GM19035 (cell line): Measurements from ENCODE around the gene LGR6.
"Not testable (repeated sequence)": the region's sequence is repeated elsewhere in the genome, so short reads cannot be mapped to it uniquely, and the experiment has no call there.

Experiments
- ATAC-seq: cut with Tn5 transposase; IDR thresholded peaks from one replicate; pipeline ENCODE4 v1.9.1; 2021; ENCODE audit not compliant: unreplicated experiment

The LGR6 gene

DNA sequence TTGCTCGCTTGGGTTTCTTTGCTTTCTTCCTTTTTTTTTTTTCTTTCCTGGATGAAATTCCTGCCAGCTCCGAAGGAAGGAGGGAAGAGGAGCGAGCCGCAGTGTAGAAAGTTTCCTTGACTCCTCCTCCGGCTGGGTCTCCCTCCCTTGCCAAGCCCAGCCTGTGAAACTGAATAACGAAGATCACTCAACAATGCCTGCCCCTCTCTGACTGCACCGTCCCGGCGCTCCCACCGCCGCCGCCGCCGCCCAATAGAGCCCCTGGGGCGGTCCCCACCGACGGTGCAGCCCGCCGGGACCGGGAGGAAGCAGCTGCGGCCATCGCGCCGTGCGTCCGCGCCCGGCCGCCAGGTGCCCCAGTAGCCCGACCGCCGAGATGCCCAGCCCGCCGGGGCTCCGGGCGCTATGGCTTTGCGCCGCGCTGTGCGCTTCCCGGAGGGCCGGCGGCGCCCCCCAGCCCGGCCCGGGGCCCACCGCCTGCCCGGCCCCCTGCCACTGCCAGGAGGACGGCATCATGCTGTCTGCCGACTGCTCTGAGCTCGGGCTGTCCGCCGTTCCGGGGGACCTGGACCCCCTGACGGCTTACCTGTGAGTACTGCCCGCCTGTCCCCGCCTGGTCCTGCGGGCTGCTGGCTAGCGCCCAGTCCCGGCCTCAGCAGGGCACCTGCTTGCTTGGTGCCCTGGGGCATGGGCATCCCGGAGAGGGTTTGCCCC lies at the start of gene LGR6:
LGR6 (plus strand) TSS at position 186 of the 714 bp plus-strand sequence; CDS start at position 377, 191 bp downstream.
- no peak for ATAC-seq

DNA sequence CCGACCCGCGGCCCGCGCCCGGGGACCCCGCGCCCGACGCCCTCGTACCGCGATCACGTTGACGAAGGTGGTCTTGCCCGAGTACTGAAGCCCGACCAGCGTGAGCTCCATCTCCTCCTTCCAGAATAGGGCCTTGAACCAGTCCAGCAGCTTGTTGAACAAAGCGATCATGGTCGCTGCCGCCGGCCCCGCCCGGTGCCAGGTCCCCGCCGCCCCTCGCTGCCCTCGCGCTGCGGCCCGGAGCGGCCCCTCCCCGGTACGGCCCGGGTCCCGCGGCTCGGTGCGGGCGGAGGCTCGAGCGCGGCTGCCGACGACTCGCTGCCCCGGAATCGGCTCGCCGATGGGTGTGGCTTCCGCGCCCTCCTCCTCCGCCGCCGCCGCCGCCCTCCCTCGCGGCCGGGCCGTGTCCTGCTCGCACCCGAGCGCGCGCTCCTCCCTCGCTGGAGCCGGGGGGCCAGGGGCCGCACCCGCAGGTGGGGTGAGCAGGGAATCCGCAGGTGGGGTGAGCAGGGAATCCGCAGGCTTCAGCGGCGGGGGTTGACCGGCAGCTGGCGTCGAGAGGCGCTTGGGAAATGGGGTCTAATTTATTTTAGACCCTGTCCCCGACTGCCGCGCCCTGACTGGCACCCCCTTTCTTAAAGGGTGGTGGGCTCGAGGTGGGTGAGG lies 49.1 kb upstream of the LGR6 start, which contains the start of gene ARL8A:
ARL8A (minus strand) TSS at position 336 of the 666 bp plus-strand sequence; CDS start at position 171, 165 bp downstream.
- ATAC-seq = peak; percentile 66

DNA sequence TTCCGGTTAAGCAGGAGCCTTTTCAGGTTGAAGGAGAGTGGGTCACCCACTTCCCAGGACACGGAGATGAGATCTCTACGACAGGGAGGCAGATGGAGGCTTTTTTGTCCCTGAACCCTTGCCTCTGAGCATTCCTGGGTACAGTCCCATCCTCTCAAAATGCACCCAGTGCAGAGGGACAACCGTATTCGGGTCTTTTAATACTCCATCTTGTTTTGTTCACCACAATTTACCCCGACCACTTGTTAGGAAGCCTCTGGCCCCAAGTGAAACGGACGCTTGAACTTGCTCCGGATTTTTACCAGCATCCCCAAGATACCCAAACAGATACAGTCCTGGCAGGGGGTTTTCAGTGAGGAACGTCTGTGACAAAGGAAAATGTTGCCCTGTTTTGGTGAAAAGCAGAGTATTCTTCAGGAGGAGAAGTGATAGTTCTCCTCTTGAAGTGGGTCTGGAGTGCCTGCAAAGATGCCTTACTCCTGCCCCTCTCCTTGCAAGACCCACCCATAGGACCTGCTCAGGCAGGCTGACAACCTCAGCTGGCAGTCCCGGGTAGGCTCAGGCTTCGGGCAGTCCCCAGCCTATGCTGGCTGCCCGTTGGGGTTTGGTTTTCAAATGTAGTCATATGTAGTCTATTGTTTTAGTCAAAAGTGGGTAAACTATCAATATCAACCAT lies 48.4 kb upstream of the LGR6 start:
- no peak for ATAC-seq

DNA sequence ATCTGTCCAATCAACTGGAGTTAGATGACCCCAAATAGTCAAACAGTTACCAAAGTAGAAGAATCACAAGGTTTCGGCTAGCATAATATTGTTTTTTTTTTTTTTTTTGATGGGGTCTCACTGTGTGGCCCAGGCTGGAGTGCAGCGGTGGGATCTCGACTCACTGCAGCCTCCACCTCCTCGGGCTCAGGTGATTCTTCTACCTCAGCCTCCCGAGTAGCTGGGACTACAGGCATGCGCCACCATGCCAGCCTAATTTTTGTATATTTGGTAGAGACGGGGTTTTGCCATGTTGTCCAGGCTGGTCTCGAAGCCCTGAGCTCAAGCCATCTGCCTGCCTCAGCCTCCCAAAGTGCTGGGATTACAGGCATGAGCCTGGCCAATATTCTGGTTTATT lies 47.9 kb upstream of the LGR6 start:
- ATAC-seq = not testable (repeated sequence)

DNA sequence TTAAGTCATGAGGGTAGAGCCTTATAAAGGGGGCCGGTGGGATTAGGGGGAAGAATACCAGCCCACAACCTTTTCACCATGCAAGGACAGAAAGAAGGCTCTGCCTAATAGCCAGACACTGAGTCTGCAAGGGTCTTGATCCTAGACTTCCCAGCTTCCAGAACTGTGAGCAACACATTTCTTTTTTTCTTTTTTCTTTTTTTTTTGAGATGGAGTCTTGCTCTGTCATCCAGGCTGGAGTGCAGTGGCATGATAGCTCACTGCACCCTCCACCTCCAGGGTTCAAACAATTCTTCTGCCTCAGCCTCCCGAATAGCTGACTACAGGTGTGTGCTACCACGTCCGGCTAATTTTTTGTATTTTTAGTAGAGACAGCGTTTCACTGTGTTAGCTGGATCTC lies 47.3 kb upstream of the LGR6 start:
- no peak for ATAC-seq

DNA sequence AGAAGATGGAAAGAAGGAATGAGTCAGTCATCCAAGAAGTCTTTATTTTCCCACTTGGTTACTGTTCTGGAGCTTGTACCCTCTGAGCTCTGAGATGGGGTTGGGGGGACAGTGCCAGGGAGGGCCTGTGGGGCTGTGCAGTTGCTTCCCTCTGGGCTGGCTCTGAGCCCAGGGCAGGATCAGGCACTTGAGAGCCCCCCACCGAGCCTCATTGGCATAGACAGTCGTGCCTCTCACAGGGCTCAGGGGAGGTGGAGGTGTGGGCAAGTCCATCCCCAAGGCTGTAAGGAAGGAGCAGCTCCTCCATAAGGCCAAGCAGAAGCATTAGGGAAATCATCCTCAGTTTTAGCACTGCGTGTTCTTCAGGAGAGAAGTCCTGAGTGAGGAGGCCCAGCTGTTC lies 46.6 kb upstream of the LGR6 start:
- ATAC-seq = no peak

GRCh38 chr1:202148391-202148790 lies 45.2 kb upstream of the LGR6 start:
- no peak for ATAC-seq

DNA sequence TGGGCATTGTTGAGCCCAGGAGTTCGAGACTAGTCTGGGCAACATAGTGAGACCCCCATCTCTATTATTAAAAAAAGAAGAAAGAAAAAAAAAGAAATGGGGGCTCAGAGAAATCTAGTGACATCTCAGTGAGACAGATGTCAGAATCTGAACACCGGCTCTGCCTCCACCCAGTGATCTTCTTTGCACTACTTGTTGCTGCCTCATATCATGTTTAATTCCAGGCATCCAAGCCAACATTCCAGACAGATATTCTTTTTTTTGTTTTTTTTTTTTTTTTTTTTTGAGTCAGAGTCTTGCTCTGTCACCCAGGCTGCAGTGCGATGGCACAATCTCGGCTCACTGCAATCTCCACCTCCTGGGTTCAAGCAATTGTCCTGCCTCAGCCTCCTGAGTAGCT lies 44.0 kb upstream of the LGR6 start:
- no peak for ATAC-seq

GRCh38 chr1:202150187-202150586 lies 43.4 kb upstream of the LGR6 start:
- ATAC-seq = no peak

- no peak for ATAC-seq
Measured at GRCh38 chr1:202150602-202151001, 43.0 kb upstream of the LGR6 start.

DNA sequence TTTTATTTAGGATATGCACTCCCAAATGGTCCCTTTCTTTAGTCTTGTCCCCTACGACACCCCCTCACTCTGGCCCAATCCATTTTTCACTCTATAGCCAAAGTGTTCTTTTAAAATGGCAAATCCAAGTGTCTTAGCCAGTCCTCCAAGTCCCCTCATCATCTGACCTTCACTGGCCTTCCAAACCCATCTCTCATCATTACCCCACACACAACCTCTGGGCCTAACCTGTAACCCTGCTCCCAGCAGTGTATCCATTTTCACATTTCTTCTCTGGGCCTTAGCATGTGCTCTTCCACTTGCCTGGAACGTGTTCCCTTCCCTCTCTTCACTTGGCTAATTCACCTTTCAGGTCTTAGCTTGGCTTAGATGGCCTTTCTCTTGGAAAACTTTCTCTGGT lies 42.6 kb upstream of the LGR6 start:
- no peak for ATAC-seq

DNA sequence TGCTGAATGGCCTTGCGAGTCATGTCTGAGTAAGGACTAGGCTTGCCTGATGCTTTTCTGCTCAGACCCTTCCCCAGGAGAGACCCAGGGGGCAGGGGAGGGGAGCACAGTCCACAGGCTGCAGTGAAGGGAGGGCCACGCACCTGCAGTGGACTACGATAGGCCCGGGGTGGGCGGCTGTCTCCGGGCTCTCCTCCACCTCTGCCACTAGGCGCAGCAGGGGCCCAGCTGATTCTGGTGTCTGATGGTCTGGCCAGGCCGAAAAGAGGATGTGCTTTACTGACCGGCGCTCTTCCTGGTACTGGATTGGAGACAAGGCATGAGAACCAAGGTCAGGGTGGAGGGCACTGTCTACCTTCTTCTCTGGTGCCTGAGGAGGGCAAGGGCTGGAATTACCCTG lies 41.2 kb upstream of the LGR6 start:
- ATAC-seq = no peak

GRCh38 chr1:202153284-202153683 lies 40.3 kb upstream of the LGR6 start:
- ATAC-seq = no peak

DNA sequence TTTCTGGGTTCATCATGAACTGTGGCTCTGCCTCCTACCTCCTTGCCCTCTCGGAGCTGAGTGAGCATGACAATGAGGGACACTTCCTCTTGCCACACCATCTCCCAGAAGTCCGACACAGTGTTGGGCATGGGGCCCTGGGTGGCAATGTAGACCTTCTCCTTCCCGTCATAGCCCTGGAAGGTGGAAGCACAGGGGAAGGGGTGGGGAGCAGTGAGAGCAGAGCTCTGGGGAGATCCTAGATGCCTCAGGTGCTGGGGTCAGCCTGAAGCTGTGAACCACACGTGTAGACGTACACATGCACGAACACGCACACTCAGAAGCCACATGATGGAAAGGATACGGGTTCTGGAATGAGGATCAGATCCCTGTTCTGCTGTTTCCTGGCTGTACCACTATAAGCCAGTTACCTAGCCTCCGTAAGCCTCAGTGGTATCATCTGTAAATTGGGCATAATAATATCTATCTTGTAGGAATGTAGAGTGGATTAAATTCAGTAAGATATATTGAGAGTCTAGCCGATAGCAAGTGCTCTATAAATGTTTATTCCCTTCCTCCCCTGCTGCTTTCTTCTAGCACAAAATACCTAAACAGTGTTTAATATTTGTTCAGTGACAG lies 39.3 kb upstream of the LGR6 start:
- no peak for ATAC-seq

DNA sequence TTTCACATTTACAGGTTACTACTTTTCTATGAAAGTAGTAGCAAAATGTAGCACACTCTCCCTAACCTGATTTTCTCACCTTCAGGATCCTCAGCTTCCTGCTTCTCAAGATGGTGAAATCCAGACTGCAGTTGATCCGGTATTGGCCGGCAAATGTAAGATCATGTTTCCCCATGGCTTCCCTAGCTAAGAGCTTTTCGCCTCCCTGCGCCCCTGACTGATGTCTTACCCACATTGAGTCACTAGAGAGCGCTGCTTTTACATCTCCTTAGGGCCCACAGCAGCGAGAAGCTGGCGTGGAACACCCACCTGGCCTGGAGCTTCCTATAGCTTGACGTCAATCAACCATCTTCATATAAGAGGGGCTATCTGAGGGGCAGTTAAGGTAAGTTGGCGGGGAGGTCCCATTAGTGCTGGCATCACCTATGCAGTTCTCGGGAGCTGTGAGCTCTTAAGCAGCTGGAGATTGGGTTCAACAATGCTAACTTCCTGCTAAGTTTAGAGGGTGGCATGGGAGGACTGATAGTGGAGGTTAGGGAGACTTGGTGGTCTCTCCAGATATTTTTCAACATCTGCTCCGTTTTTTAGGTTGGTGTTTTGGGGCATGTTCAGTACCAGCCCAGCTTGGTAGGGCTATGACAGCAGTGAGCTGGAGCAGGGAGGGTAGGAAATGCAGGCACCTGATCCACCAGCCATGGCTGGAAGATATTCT lies 38.7 kb upstream of the LGR6 start:
- ATAC-seq = no peak

DNA sequence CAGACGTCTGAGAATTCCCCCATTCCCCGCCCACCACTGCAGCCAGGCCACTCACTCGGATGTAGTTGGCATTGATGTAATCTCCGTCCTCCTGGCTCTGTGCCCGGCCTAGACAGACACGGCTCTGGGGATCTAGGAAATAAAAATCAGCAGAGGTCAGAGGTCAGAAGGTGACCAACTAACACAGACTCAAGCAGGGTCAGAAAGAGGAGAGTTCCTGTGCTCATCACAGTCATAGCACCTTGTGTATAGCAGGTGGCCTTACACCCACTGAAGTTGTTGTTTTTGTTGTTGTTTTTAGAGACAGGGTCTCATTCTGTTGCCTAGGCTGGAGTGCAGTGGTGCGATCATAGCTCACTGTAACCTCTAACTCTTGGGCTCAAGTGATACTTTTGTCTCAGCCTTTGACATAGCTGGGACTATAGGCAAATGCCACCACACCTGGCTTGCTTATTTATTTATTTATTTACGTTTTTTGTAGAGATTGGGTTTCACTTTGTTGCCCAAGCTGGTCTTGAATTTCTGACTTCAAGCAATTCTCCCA lies 38.0 kb upstream of the LGR6 start:
- no peak for ATAC-seq

- no peak for ATAC-seq
Measured at GRCh38 chr1:202156590-202156989, 37.0 kb upstream of the LGR6 start.

GRCh38 chr1:202157945-202158344 lies 35.7 kb upstream of the LGR6 start:
- no peak for ATAC-seq

DNA sequence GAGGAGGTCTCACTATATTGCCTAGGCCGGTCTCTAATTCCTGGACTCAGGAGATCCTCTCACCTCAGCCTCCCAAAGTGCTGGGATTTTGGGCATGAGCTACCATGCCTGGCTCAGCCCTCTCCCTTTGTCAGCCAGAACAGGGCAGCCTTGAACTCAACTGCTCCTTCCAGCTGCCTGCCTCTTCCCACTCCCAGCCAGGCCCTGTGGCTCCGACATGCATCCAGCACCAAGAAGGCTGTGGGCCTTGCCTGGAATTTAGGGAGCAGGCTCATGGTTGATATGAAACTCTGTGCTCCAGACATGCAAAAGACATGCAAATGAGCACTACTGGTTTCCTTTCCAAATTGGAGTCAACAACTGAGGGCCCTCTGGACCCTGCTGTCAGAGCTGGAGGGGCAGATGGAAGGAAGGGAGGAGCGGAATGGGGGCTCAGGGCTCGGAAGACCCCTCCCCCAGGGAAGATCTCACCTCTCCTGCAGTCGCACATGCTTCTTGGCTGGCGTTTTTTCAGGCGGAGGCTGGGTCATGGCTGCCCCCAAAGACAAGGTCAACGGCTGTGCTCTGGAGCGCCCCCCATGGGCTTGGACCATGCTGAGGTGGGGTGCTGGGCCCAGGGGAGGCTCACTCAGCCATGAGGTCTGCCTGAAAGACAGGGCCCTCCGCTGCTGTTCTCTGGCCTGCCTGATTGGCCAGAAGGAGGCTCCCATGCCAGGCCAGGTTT lies 34.6 kb upstream of the LGR6 start:
- no peak for ATAC-seq
